Liver (tissue), 3 donors: ENCODE data around the gene SEZ6.

Source experiments
- CTCF ChIP-seq: fragments of 150-350 bp; IDR thresholded peaks from 2 replicates; pipeline ENCODE4 v1.5.1; 2017; ENCODE audit warnings: improper control_type of control experiment, low read depth, low read length; ENCODE audit not compliant: missing input control
- FOXA1 ChIP-seq: IDR thresholded peaks from 2 replicates; pipeline ENCODE4 v1.6.1; 2016; ENCODE audit warnings: antibody characterized with exemption
- RAD21 ChIP-seq, 2 donors: IDR thresholded peaks; 2 replicates each; pipeline ENCODE4 v1.6.1; 2016; ENCODE audit warnings: antibody characterized with exemption in 2 of 2, mild to moderate bottlenecking in 2 of 2
- RXRA ChIP-seq, 2 donors: IDR thresholded peaks; 2 replicates each; pipeline ENCODE4 v1.6.1; 2017 to 2018; ENCODE audit warnings: antibody characterized with exemption in 2 of 2, mild to moderate bottlenecking in 1 of 2
- donor health status: healthy.
- donor health status: healthy.

DNA sequence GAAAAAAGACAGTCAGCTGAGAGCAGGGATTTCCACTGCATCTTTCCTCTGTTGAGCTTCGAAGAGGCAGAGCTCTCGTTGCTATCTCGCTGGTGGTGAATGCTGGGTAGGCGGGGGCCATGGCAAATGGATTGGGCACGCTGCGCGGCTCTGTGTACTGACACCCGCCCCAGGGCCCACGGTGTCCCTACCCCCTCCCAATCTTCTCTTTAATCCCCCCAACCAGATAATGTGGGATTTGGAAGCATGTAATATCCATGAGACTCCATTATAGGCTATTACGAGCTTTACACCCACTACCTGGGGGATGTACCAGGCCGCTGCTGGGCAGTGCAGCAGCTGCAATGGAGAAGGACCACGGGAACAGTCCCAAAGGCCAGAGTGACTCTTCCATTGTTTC is 45.4 kb upstream of the SEZ6 start:
- no peak for TF ChIP-seq RXRA (IDR thresholded peaks at IDR 0.05)
- no peak for TF ChIP-seq CTCF
- no peak for TF ChIP-seq RAD21 (IDR thresholded peaks at IDR 0.05)
- no peak for TF ChIP-seq FOXA1
